CD14-positive monocyte (primary cell): ENCODE data around the gene MLLT1. TPM values are rescaled to one million over a fixed set of nuclear protein-coding genes. Genes with fewer than 3 reads are reported as not detected.
A peak's percentile ranks its signal among the peaks of the same experiment; 100 is the strongest.

ENCODE experiments used
- DNase-seq, 3 donors: peaks; one replicate each; pipeline ENCODE4 v3.0.0-alpha.2; 2011 to 2022
- H2AFZ ChIP-seq: 2 replicates; pipeline ENCODE4 v1.6.0; 2012; ENCODE audit warnings: mild to moderate bottlenecking, low read depth, low read length, inconsistent platforms; ENCODE audit not compliant: insufficient read depth, poor library complexity, severe bottlenecking
- H3K27ac ChIP-seq, 2 donors: 1 replicate in 1 of 2; 2 replicates in 1 of 2; pipeline ENCODE4 v1.5.1; 2012 to 2013; ENCODE audit warnings: low read length in 2 of 2, control low read depth in 1 of 2, inconsistent platforms in 1 of 2, low read depth in 1 of 2, mild to moderate bottlenecking in 1 of 2
- H3K27me3 ChIP-seq, 2 donors: one replicate each; pipeline versions ENCODE4 v1.6.0 to v1.6.1; 2011 to 2013; ENCODE audit warnings: low read length in 2 of 2; ENCODE audit not compliant: control insufficient read depth in 2 of 2, insufficient read depth in 2 of 2
- H3K36me3 ChIP-seq, 2 donors: replicated peaks in 1 of 2; 1 replicate in 1 of 2; 2 replicates in 1 of 2; pipeline versions ENCODE4 v1.5.1 to v1.6.1; 2012 to 2013; ENCODE audit warnings: low read length in 2 of 2, control low read depth in 1 of 2, inconsistent platforms in 1 of 2, mild to moderate bottlenecking in 1 of 2; ENCODE audit not compliant: insufficient read depth in 2 of 2, control insufficient read depth in 1 of 2
- H3K4me1 ChIP-seq, 2 donors: 1 replicate in 1 of 2; 2 replicates in 1 of 2; pipeline versions ENCODE4 v1.5.1 to v1.6.1; 2012 to 2013; ENCODE audit warnings: low read length in 2 of 2, control low read depth in 1 of 2, inconsistent platforms in 1 of 2, mild to moderate bottlenecking in 1 of 2, moderate library complexity in 1 of 2; ENCODE audit not compliant: insufficient read depth in 2 of 2, control insufficient read depth in 1 of 2
- H3K4me2 ChIP-seq: replicated peaks from 2 replicates; pipeline ENCODE3; 2012; ENCODE audit warnings: low read length, moderate library complexity, mild to moderate bottlenecking; ENCODE audit not compliant: poor library complexity, severe bottlenecking; ENCODE audit errors: extremely low read depth
- H3K4me3 ChIP-seq, 3 experiments: fragments of 200-600 bp in 1 of 3; sonication (generic) in 1 of 3; replicated peaks in 1 of 3; 1 replicate in 2 of 3; 2 replicates in 1 of 3; pipeline ENCODE4 v1.5.1; 2011 to 2013; ENCODE audit warnings: low read length in 3 of 3, mild to moderate bottlenecking in 3 of 3, control low read depth in 2 of 3, low read depth in 2 of 3, inconsistent platforms in 1 of 3, moderate library complexity in 1 of 3
- H3K79me2 ChIP-seq: 2 replicates; pipeline ENCODE4 v1.6.0; 2012; ENCODE audit warnings: mild to moderate bottlenecking, control low read depth, inconsistent platforms, low read length, moderate library complexity; ENCODE audit not compliant: insufficient read depth
- H3K9ac ChIP-seq: 2 replicates; pipeline ENCODE4 v1.6.0; 2017; ENCODE audit warnings: low read length, mild to moderate bottlenecking; ENCODE audit not compliant: insufficient read depth, poor library complexity, severe bottlenecking
- H3K9me3 ChIP-seq, 2 donors: replicated peaks in 1 of 2; 1 replicate in 1 of 2; 2 replicates in 1 of 2; pipeline versions ENCODE4 v1.5.1 to v1.6.1; 2012 to 2013; ENCODE audit warnings: low read length in 2 of 2, control low read depth in 1 of 2; ENCODE audit not compliant: control insufficient read depth in 1 of 2, insufficient read depth in 1 of 2
- H4K20me1 ChIP-seq: 2 replicates; pipeline ENCODE4 v1.6.0; 2012; ENCODE audit warnings: mild to moderate bottlenecking, low read length, control low read depth, moderate library complexity; ENCODE audit not compliant: insufficient read depth
- H3K27ac Mint-ChIP-seq, 7 donors: one replicate each; pipeline ENCODE4 v1.8.0; 2020; ENCODE audit warnings: mild to moderate bottlenecking in 7 of 7, mixed read lengths in 7 of 7, moderate library complexity in 6 of 7, inconsistent platforms in 2 of 7
- H3K27me3 Mint-ChIP-seq, 3 donors: one replicate each; pipeline ENCODE4 v1.8.0; 2021 to 2022; ENCODE audit warnings: low read depth in 3 of 3, mild to moderate bottlenecking in 3 of 3, mixed read lengths in 3 of 3, moderate library complexity in 3 of 3, inconsistent platforms in 1 of 3
- H3K36me3 Mint-ChIP-seq, 2 donors: one replicate each; pipeline ENCODE4 v1.8.0; 2020; ENCODE audit warnings: mixed read lengths in 2 of 2, inconsistent platforms in 1 of 2, mild to moderate bottlenecking in 1 of 2
- H3K4me1 Mint-ChIP-seq: one replicate; pipeline ENCODE4 v1.8.0; 2020; ENCODE audit warnings: mild to moderate bottlenecking, mixed read lengths
- H3K4me3 Mint-ChIP-seq, 2 donors: one replicate each; pipeline ENCODE4 v1.8.0; 2020; ENCODE audit warnings: mild to moderate bottlenecking in 2 of 2, mixed read lengths in 2 of 2, moderate library complexity in 1 of 2
- H3K9me3 Mint-ChIP-seq, 7 donors: one replicate each; pipeline ENCODE4 v1.8.0; 2020 to 2022; ENCODE audit warnings: mixed read lengths in 7 of 7, mild to moderate bottlenecking in 6 of 7, moderate library complexity in 6 of 7, inconsistent platforms in 2 of 7
- WGBS: methylation state at CpG from one replicate; pipeline ENCODE4 v1.1.5; 2013; ENCODE audit warnings: missing lambda C conversion rate; ENCODE audit not compliant: insufficient coverage; 5-methylcytosine and 5-hydroxymethylcytosine counted together
- intact Hi-C, 2 donors: fragments of 100-400 bp; cut with micrococcal nuclease; formaldehyde crosslinking; loops; one replicate each; pipeline versions ENCODE4 v1.15.0 to v1.15.1; 2023
- polyA plus RNA-seq, 3 donors: library from polyadenylated mRNA; depleted of rRNA in 1 of 3; unstranded in 2 of 3; stranded (reverse) in 1 of 3; fragments of 300-500 nt in 2 of 3; fragments of >200 nt in 1 of 3; fragmentation: Illumina TruSeq in 2 of 3; gene quantifications; 1 replicate in 2 of 3; 2 replicates in 1 of 3; pipeline ENCODE4 v1.2.3, GENCODE V29; 2012 to 2021
- TF ChIP-seq, protein P1 (sequence below): fragments of 200-600 bp; IDR thresholded peaks from one replicate; pipeline ENCODE4 v1.8.0; 2022; ENCODE audit warnings: antibody characterized with exemption, mild to moderate bottlenecking

The MLLT1 gene
- polyA plus RNA-seq, 3 donors, result 0.65 to 17.3 (median 0.99) TPM

DNA sequence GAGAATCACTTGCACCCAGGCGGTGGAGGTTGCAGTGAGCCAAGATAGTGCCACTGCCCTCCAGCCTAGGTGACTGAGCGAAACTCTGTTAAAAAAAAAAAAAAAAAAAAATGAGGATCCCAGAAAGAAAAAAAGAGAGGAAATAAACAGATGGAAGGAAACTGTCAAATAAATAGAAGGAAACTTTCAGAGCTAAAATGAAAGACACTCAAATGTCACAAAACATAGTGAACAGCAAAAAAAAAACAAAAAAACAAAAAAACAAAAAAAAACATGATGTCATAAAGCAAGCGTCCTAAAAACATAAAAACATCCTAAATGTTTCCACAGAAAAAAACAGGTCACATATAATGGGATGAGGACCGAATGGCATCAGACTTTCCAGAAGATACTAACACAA lies 15.0 kb downstream of the MLLT1 start:
- Mint-ChIP-seq H3K27me3 (peaks cover 0 to 4% (median 0%) of the 10 kb centered on the region in 3 donors), H3K9me3 (no peaks in the 10 kb centered on the region), H3K4me3 (no peak overlapping the region), H3K27ac (no peak overlapping the region), H3K4me1 (peaks cover 2% of the 10 kb centered on the region), H3K36me3 (peaks cover 64 to 96% of the 10 kb centered on the region in 2 donors)
- Histone ChIP-seq H3K9me3 (no peaks in the 10 kb centered on the region), H4K20me1 (peaks cover 78% of the 10 kb centered on the region), H3K27me3 (no peaks in the 10 kb centered on the region), H3K4me1 (no peaks in the 10 kb centered on the region), H3K4me3 (no peak overlapping the region), H3K9ac (no peak overlapping the region), H3K27ac (no peak overlapping the region), H3K4me2 (no peak overlapping the region), H3K36me3 (peaks cover 55 to 92% of the 10 kb centered on the region in 2 donors), H3K79me2 (peaks cover 82% of the 10 kb centered on the region), H2AFZ (no peak overlapping the region)
- TF ChIP-seq, protein P1, sequence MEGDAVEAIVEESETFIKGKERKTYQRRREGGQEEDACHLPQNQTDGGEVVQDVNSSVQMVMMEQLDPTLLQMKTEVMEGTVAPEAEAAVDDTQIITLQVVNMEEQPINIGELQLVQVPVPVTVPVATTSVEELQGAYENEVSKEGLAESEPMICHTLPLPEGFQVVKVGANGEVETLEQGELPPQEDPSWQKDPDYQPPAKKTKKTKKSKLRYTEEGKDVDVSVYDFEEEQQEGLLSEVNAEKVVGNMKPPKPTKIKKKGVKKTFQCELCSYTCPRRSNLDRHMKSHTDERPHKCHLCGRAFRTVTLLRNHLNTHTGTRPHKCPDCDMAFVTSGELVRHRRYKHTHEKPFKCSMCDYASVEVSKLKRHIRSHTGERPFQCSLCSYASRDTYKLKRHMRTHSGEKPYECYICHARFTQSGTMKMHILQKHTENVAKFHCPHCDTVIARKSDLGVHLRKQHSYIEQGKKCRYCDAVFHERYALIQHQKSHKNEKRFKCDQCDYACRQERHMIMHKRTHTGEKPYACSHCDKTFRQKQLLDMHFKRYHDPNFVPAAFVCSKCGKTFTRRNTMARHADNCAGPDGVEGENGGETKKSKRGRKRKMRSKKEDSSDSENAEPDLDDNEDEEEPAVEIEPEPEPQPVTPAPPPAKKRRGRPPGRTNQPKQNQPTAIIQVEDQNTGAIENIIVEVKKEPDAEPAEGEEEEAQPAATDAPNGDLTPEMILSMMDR, result no peak
- no peak for DNase-seq
- intact Hi-C loops, result no loop called here
- WGBS, result no CpG with 5 or more reads among the region's 4 CpGs

DNA sequence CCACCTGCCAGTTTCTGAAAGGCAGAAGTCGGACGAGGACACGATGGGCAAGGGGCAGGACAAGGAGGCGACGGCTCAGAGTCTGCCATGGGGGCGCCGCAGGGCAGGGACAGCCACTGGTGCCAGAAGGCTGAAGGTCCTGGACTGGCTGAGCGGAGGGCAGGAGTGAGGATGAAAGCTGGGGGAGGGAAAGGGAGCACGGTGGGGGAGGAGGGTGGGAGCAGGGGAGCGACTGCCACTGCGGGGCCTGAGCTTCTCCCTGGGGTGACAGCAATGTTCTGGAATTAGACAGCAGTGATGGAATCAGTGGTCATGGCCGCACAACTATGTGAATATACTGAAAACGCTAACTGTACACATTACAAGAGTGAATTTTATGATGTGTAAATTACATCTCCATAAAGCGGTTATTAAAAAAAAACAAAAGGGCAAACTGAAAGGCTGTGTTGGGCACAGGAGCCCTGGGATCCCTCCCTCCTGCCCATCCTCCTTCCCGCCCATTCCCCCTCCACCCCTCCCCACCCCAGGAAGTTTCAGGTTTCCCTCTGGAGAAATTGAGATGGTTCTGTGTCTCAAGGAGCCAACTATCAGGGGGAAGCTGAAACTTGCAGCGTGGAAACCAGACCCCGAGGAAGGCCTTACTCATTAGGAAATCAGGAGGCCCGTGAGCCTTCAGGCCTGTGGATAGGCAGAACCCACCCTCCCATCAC lies 15.9 kb downstream of the MLLT1 start:
- Histone ChIP-seq H3K27me3 (no peaks in the 10 kb centered on the region), H3K79me2 (peaks cover 82% of the 10 kb centered on the region), H3K9me3 (no peaks in the 10 kb centered on the region), H3K4me2 (no peak overlapping the region), H3K4me1 (no peaks in the 10 kb centered on the region), H4K20me1 (peaks cover 79% of the 10 kb centered on the region), H3K27ac (no peak overlapping the region), H3K4me3 (no peak overlapping the region), H3K9ac (no peak overlapping the region), H2AFZ (no peak overlapping the region), H3K36me3 (peaks cover 54 to 92% of the 10 kb centered on the region in 2 donors)
- H3K4me3 Mint-ChIP-seq, result no peak overlapping the region
- peaks cover 2% of the 10 kb centered on the region for H3K4me1 Mint-ChIP-seq
- no peak for DNase-seq
- peaks cover 65 to 96% of the 10 kb centered on the region in 2 donors for H3K36me3 Mint-ChIP-seq
- no peaks in the 10 kb centered on the region for H3K9me3 Mint-ChIP-seq
- peak overlapping the region in 3 of 7 donors; percentile 28 to 74 (median 43) for H3K27ac Mint-ChIP-seq
- TF ChIP-seq, protein P1, result no peak
- WGBS, result 79% methylated on average over 10 of the region's 18 CpGs
- intact Hi-C loops, result no loop called here
- H3K27me3 Mint-ChIP-seq, result peaks cover 0 to 4% (median 0%) of the 10 kb centered on the region in 3 donors
